Measurements from ENCODE around the gene SYNPO2.

The SYNPO2 gene, protein sequence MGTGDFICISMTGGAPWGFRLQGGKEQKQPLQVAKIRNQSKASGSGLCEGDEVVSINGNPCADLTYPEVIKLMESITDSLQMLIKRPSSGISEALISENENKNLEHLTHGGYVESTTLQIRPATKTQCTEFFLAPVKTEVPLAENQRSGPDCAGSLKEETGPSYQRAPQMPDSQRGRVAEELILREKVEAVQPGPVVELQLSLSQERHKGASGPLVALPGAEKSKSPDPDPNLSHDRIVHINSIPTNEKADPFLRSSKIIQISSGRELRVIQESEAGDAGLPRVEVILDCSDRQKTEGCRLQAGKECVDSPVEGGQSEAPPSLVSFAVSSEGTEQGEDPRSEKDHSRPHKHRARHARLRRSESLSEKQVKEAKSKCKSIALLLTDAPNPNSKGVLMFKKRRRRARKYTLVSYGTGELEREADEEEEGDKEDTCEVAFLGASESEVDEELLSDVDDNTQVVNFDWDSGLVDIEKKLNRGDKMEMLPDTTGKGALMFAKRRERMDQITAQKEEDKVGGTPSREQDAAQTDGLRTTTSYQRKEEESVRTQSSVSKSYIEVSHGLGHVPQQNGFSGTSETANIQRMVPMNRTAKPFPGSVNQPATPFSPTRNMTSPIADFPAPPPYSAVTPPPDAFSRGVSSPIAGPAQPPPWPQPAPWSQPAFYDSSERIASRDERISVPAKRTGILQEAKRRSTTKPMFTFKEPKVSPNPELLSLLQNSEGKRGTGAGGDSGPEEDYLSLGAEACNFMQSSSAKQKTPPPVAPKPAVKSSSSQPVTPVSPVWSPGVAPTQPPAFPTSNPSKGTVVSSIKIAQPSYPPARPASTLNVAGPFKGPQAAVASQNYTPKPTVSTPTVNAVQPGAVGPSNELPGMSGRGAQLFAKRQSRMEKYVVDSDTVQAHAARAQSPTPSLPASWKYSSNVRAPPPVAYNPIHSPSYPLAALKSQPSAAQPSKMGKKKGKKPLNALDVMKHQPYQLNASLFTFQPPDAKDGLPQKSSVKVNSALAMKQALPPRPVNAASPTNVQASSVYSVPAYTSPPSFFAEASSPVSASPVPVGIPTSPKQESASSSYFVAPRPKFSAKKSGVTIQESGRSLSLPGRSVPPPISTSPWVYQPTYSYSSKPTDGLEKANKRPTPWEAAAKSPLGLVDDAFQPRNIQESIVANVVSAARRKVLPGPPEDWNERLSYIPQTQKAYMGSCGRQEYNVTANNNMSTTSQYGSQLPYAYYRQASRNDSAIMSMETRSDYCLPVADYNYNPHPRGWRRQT

DNA sequence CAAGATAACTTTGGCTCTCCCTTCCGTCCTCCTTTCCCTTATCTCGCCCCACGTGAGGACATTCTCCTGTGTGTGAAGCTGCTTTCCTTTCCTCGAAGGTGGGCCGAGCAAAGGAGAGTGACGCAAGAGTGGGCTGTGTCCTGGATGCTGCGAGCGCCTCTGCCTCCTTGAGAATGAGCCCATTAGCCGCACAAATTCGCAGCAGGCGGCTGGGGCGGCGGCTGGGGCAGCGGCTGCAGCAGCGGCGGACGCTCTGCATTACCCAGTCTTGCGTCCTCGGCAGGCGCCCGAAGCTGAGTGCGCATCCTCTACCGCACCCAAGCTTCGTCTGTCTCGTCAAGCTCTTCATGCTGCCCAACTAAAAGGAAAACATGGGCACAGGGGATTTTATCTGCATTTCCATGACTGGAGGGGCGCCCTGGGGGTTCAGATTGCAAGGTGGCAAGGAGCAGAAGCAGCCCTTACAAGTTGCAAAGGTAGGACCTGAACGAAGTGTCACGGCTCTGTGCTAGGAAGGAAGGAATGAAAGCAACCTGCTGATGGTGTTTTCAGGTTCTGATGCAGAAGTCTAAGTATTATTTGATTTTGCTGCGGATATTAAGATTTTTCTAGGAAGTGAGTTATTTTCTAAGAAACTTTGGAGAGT lies at the start of gene SYNPO2:
TSS of gene SYNPO2 (plus strand) at position 189 of the 646 bp plus-strand sequence. CDS start at position 372, 183 bp downstream.
- no peaks in the 10 kb centered on the region for H3K27me3 ChIP-seq (ENCODE audit: control insufficient read depth, insufficient read depth, low read length)
- no peak within 1 kb of the TSS for H3K27ac ChIP-seq (ENCODE audit: low read length)
- H3K4me3 ChIP-seq (ENCODE audit: low read length): peak within 1 kb of the TSS; percentile 9; the same call in 1 of the 2 replicates
- WGBS (ENCODE audit: insufficient coverage, insufficient read length): no CpG with 5 or more reads among the region's 29 CpGs
- peak; percentile 47 for DNase-seq (ENCODE audit: low read depth, low spot score)
- H3K4me1 ChIP-seq (ENCODE audit: control insufficient read depth, insufficient read depth, low read length): no peaks in the 10 kb centered on the region
- H3K36me3 ChIP-seq (ENCODE audit: control insufficient read depth, insufficient read depth, low read length): no peaks in the 10 kb centered on the region
- no peaks in the 10 kb centered on the region for H3K9me3 ChIP-seq (ENCODE audit: control insufficient read depth, insufficient read depth, low read length)

DNA sequence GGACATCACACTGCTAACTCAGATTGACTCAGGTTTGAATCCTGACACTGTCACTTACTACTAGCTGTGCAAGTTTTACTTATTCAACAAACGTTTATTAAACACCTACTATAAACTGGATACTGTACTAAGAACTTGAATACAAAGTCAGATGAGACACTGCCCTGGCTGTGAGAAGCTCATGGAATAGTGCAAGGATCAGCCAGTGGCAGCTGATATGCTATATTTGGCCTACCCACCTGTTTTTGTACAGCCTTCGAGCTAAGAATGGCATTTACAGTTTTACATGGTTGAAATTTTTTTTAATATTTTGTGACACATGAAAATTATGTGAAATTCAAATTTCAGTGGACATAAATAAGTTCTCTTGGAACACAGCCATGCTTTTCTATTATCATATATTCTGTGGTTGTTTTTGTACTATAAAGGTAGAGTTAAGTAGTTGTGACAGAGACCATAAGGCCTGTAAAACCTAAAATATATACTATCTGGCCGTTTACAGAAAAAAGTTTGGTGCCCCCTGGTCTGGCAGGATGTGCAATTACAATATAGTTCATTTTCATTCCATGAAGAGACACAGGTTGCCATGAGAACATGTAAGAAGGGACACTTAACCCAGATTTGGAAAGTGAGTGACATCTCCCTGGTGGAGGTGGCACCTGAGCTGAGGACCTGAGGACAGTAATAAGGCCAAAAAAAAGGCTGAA lies 49.3 kb upstream of the SYNPO2 start:
- WGBS (ENCODE audit: insufficient coverage, insufficient read length): no CpG with 5 or more reads among the region's 3 CpGs
- no peaks in the 10 kb centered on the region for H3K9me3 ChIP-seq (ENCODE audit: control insufficient read depth, insufficient read depth, low read length)
- H3K27me3 ChIP-seq (ENCODE audit: control insufficient read depth, insufficient read depth, low read length): no peaks in the 10 kb centered on the region
- H3K27ac ChIP-seq (ENCODE audit: low read length): no peak overlapping the region
- no peaks in the 10 kb centered on the region for H3K36me3 ChIP-seq (ENCODE audit: control insufficient read depth, insufficient read depth, low read length)
- no peaks in the 10 kb centered on the region; the same call in 1 of the 2 replicates for H3K4me1 ChIP-seq (ENCODE audit: control insufficient read depth, insufficient read depth, low read length)
- DNase-seq (ENCODE audit: low read depth, low spot score): no peak
- no peak overlapping the region for H3K4me3 ChIP-seq (ENCODE audit: low read length)

DNA sequence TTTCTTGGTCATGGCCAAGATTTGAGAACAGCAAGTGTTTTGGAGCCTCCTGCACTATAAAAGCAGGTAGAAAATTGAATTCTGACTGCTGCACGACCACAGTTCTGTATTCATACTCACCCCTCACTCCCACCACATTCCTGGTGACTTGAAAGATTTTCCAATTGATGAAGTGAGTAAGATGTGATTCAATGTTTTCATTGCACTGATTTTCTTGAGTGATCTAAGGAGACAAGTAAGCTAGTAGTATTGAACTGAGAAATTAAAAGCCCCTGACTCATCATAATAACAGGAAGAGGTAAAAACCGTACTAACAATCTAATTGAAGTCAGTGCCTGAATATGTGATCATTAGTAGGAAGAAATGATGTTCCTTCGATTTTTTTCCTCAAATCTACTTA lies 46.6 kb upstream of the SYNPO2 start:
- WGBS (ENCODE audit: insufficient coverage, insufficient read length): no CpG with 5 or more reads among the region's 3 CpGs
- H3K4me3 ChIP-seq (ENCODE audit: low read length): no peak overlapping the region
- no peak overlapping the region for H3K27ac ChIP-seq (ENCODE audit: low read length)
- no peaks in the 10 kb centered on the region for H3K36me3 ChIP-seq (ENCODE audit: control insufficient read depth, insufficient read depth, low read length)
- DNase-seq (ENCODE audit: low read depth, low spot score): no peak
- no peaks in the 10 kb centered on the region for H3K27me3 ChIP-seq (ENCODE audit: control insufficient read depth, insufficient read depth, low read length)
- no peaks in the 10 kb centered on the region; the same call in 1 of the 2 replicates for H3K4me1 ChIP-seq (ENCODE audit: control insufficient read depth, insufficient read depth, low read length)
- no peaks in the 10 kb centered on the region for H3K9me3 ChIP-seq (ENCODE audit: control insufficient read depth, insufficient read depth, low read length)

DNA sequence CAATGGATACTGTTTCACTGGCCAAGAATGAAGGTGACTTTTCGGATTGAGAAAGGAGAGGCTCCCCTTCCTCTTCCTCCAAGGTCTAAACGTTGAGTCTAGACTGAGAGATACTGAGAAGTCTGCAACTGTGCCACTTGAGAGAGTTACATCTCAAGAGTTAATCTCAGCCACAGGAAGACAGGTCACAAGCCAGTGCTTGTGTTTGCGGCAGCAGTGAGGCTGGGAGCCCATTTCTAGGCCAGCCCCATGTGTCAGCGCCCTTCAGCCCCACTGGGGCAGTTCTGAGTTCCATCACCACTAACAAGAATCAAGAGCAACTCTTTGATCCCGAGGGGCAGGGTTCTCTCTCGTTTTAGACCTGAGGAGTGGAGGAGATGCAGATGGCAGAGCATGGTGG lies 45.4 kb upstream of the SYNPO2 start:
- Histone ChIP-seq H3K27ac (ENCODE audit: low read length) (no peak overlapping the region), H3K27me3 (ENCODE audit: control insufficient read depth, insufficient read depth, low read length) (no peaks in the 10 kb centered on the region), H3K4me3 (ENCODE audit: low read length) (no peak overlapping the region), H3K9me3 (ENCODE audit: control insufficient read depth, insufficient read depth, low read length) (no peaks in the 10 kb centered on the region), H3K36me3 (ENCODE audit: control insufficient read depth, insufficient read depth, low read length) (no peaks in the 10 kb centered on the region), H3K4me1 (ENCODE audit: control insufficient read depth, insufficient read depth, low read length) (no peaks in the 10 kb centered on the region; the same call in 1 of the 2 replicates)
- no peak for DNase-seq (ENCODE audit: low read depth, low spot score)
- no CpG with 5 or more reads among the region's 6 CpGs for WGBS (ENCODE audit: insufficient coverage, insufficient read length)

DNA sequence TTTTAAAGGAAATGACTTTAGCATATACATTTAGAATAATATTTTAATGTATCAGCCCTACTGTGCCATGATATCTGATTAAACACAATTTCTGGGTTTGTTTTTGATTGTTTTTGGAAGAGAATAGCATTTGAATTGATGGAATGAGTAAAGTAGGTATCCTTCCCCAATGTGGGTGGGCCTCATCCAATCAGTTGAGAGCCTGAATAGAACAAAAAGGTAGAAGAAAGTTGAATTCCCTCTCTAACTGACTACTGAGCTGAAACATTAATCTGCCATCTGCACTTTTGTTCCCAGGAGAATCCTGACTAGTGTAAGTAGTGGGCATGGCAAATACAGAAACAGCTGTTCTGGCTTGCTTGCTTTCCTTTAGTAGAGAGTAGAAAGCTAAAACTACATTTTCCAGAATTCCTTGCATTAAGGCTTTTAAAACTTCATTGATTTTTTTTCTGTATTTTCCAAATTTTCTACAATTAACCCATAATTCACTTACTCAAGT lies 43.1 kb upstream of the SYNPO2 start:
- Histone ChIP-seq H3K36me3 (ENCODE audit: control insufficient read depth, insufficient read depth, low read length) (no peaks in the 10 kb centered on the region), H3K9me3 (ENCODE audit: control insufficient read depth, insufficient read depth, low read length) (no peaks in the 10 kb centered on the region), H3K4me3 (ENCODE audit: low read length) (no peak overlapping the region), H3K27ac (ENCODE audit: low read length) (no peak overlapping the region), H3K4me1 (ENCODE audit: control insufficient read depth, insufficient read depth, low read length) (no peaks in the 10 kb centered on the region), H3K27me3 (ENCODE audit: control insufficient read depth, insufficient read depth, low read length) (no peaks in the 10 kb centered on the region)
- DNase-seq (ENCODE audit: low read depth, low spot score): no peak

DNA sequence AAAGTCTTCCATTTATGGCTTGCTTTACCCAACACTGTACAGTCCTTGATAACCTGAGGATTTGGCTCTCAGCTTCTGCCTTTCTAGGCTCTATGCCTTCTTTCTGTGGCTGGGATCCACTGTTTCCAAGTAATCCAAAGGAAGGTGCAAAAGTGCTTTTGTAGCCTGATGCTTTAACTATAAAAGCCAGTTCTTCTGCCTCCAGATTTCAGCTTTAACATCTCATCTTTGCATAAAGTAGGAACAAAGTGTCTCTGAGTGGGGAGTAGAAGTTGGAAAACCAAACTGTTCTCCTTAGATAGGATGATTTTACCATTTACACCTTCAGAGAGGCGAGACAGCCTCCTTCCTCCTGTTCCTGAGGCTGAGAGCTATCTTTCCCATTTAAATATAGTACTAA lies 41.7 kb upstream of the SYNPO2 start:
- no peaks in the 10 kb centered on the region for H3K27me3 ChIP-seq (ENCODE audit: control insufficient read depth, insufficient read depth, low read length)
- no peak for DNase-seq (ENCODE audit: low read depth, low spot score)
- no CpG with 5 or more reads among the region's 1 CpG for WGBS (ENCODE audit: insufficient coverage, insufficient read length)
- H3K9me3 ChIP-seq (ENCODE audit: control insufficient read depth, insufficient read depth, low read length): no peaks in the 10 kb centered on the region
- no peaks in the 10 kb centered on the region for H3K36me3 ChIP-seq (ENCODE audit: control insufficient read depth, insufficient read depth, low read length)
- no peaks in the 10 kb centered on the region for H3K4me1 ChIP-seq (ENCODE audit: control insufficient read depth, insufficient read depth, low read length)
- H3K4me3 ChIP-seq (ENCODE audit: low read length): no peak overlapping the region
- H3K27ac ChIP-seq (ENCODE audit: low read length): no peak overlapping the region

DNA sequence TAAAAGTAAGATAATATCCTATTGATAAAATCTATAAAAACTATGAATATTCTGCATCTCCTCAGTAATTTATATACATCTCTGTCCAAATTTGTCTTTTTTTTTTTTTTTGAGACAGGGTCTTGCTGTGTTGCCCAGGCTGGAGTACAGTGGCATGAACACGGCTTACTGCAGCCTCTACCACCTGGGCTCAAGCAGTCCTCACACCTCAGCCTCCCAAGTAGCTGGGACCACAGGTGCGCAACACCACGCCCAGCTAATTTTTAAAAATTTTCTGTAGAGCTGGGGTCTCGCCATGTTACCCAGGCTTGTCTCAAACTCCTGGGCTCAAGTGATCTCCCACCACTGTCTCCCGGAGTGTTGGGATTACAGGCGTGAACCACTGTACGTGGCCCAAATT lies 40.4 kb upstream of the SYNPO2 start:
- Histone ChIP-seq H3K27ac (ENCODE audit: low read length) (no peak overlapping the region), H3K4me3 (ENCODE audit: low read length) (no peak overlapping the region), H3K27me3 (ENCODE audit: control insufficient read depth, insufficient read depth, low read length) (no peaks in the 10 kb centered on the region), H3K36me3 (ENCODE audit: control insufficient read depth, insufficient read depth, low read length) (no peaks in the 10 kb centered on the region), H3K4me1 (ENCODE audit: control insufficient read depth, insufficient read depth, low read length) (no peaks in the 10 kb centered on the region), H3K9me3 (ENCODE audit: control insufficient read depth, insufficient read depth, low read length) (no peaks in the 10 kb centered on the region)
- DNase-seq (ENCODE audit: low read depth, low spot score): no peak
- WGBS (ENCODE audit: insufficient coverage, insufficient read length): no CpG with 5 or more reads among the region's 7 CpGs

DNA sequence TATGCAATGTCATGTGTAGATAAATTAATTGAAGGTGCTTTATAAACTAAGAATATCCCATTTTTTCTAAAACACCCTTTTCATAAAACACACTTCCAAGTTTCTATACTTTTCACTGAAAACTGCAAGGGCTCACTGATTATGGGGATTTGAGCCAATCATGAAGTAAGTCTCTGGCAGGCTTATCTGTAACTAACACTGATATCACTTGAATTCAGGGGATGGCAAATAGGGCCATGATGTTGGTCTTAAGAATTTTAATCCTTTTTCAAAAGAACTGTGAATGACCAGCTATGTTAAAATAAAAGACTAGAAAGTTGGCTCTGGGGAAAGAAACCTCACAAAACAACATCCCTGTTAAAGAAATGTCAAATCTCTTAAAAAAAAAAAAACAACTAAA lies 39.8 kb upstream of the SYNPO2 start:
- Histone ChIP-seq H3K27ac (ENCODE audit: low read length) (no peak overlapping the region), H3K4me3 (ENCODE audit: low read length) (no peak overlapping the region)

DNA sequence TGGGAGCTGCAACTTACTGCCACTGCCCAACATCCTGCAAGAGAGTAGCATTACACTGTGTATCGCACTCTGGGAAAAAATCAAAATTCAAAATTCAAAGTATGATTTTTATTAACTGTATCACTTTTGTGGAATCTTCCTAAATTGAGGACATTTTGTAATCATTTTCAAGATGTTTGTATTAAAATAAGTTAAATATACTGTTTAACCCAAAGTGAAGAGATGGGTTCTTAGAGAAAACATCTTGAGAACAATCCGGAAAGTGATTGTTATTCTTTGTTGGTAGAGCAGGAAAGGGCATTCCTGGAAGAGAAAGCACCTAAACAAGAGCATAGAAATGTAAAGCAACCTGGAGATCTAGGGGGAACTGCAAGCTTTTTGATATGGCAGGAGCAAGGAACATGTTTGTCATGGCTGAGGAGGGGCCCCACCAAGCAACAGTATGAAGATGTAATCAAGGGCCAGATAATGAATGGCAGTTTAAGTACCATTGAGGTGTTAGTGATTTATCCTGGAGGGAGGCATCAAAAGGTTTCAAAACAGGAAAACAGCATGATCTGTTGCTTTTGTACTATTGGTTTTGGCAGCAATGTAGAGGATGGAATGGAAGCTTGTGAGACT lies 38.7 kb upstream of the SYNPO2 start:
- Histone ChIP-seq H3K4me3 (ENCODE audit: low read length) (peak overlapping the region; percentile 61; the same call in 1 of the 2 replicates), H3K27me3 (ENCODE audit: control insufficient read depth, insufficient read depth, low read length) (no peaks in the 10 kb centered on the region), H3K4me1 (ENCODE audit: control insufficient read depth, insufficient read depth, low read length) (no peaks in the 10 kb centered on the region), H3K36me3 (ENCODE audit: control insufficient read depth, insufficient read depth, low read length) (no peaks in the 10 kb centered on the region), H3K9me3 (ENCODE audit: control insufficient read depth, insufficient read depth, low read length) (no peaks in the 10 kb centered on the region), H3K27ac (ENCODE audit: low read length) (peak overlapping the region; percentile 99)
- DNase-seq (ENCODE audit: low read depth, low spot score): peak; percentile 55
- WGBS (ENCODE audit: insufficient coverage, insufficient read length): no CpG with 5 or more reads among the region's 2 CpGs

More for the DNA sequence above, 39.8 kb upstream of the SYNPO2 start:
- Histone ChIP-seq H3K4me1 (ENCODE audit: control insufficient read depth, insufficient read depth, low read length) (no peaks in the 10 kb centered on the region), H3K27me3 (ENCODE audit: control insufficient read depth, insufficient read depth, low read length) (no peaks in the 10 kb centered on the region), H3K36me3 (ENCODE audit: control insufficient read depth, insufficient read depth, low read length) (no peaks in the 10 kb centered on the region), H3K9me3 (ENCODE audit: control insufficient read depth, insufficient read depth, low read length) (no peaks in the 10 kb centered on the region)
- DNase-seq (ENCODE audit: low read depth, low spot score): no peak

Data from iPS DF 6.9 (cell line).